ENCODE measurements around the gene CSF1R.
"Not testable (repeated sequence)": the region's sequence is repeated elsewhere in the genome, so short reads cannot be mapped to it uniquely, and the experiment has no call there.

The CSF1R gene

DNA sequence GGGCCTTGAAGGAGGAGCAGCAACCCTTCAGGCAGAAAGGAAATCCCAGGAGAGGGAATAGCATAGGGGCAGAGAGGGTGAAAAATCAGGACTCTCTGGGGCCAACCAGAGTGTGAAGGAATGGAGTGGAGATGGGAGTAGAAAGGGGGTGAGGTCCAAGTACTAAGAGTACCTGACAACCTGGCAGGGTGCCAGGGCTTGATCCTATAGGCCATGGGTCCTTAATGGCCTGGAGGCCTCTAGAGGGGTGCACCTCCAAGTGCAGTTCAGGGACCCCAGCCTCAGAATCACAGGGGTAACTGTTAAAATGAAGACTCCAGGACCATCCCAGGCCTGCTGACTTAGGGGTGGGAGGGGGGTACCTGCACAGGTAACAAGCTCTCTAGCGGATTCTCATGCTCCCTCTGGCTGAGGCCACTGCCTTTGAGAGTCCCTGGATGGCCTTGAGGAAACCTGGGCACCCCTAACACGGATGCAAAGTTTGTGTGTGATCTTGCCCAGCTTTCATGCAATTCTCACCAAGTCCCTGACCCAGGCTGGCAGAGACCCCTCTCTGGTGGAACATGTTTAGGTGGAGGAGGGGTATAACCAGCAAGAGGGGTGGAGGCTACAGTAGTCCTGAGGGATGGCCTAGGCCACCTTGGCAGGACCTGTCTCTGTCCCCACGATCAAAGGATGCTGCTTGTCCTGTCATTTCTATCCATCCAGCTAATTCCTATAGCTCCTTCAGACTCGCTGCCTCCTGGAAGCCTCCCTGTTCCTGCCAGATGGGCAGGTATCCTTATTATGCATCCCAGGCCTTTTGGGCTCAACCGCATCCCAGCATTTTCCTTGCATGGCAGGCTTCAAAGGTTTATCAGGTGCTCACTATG lies 17.6 kb upstream of the CSF1R start:
- DNase-seq (ENCODE audit: low read depth), result no peak

DNA sequence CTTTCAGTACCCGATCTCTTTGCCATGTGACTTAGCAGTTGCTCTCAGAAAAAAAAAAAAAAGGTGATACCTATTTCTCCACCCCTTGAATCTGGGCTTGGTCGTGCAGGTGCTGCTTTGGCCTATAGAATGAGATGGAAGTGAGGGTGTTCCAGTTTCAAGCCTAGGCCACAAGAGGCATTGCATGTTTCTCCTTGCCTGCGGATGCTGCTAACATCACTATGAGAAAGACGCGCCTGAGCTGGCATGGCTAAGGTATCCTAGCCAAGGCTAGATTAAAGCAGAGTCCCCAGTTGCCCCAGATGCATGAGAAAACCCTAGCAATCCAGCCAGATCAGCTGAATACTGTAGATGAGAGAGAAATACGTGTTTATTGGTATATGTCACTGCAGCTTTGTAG lies 14.7 kb upstream of the CSF1R start:
- no peak for DNase-seq (ENCODE audit: low read depth)

- no peak for DNase-seq (ENCODE audit: low read depth)
Measured at GRCh38 chr5:150097152-150097551, 10.8 kb upstream of the CSF1R start.

DNA sequence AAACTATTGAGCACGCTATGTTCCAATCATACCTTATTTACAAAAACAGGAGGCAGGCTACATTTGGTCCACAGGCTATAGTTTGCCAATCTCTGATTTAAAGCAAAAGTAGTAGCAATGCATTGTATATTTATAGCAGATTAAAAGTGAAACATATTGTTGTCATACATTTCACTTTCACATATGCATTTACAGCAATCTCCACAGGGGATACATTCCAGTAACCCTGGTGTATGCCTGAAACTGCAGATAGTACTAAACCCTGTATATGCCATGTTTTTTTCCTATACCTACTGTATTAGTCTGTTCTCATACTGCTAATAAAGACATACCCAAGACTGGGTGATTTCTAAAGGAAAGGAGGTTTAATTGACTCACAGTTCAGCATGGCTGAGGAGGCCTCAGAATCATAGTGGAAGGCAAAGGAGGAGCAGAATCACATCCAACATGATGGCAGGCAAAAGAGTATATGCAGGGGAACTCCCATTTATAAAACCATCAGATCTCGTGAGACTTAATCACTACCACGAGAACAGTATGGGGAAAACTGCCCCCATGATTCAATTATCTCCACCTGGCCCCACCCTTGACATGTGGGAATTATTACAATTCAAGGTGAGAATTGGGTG lies 5.9 kb upstream of the CSF1R start:
- no peak for DNase-seq (ENCODE audit: low read depth)

- no peak for DNase-seq (ENCODE audit: low read depth)
Measured at GRCh38 chr5:150085191-150085912, 1.0 kb downstream of the CSF1R start.

- DNase-seq (ENCODE audit: low read depth), result not testable (repeated sequence)
Measured at GRCh38 chr5:150084754-150085153, 1.6 kb downstream of the CSF1R start.

- DNase-seq (ENCODE audit: low read depth), result no peak
Measured at GRCh38 chr5:150082889-150083288, 3.5 kb downstream of the CSF1R start.

DNA sequence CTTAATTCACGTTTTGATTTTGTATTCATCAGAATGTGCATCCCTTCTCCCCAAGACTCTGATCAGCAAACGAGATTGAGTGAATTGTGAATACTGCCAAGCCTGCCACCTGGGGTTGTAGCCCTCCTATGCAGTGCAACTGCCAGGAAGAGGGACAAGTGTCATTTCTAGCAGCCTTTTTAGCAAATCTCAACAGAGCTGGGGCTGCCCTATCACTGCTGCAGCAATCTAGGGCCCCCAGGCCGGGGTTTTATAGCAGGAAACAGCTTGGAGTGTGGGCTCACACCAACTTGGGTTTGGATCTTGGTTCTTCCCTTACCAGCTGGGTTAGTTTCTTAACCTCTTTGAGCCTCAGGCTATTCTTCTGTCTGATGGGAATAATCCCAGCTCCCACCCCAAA lies 4.0 kb downstream of the CSF1R start:
- no peak for DNase-seq (ENCODE audit: low read depth)

DNA sequence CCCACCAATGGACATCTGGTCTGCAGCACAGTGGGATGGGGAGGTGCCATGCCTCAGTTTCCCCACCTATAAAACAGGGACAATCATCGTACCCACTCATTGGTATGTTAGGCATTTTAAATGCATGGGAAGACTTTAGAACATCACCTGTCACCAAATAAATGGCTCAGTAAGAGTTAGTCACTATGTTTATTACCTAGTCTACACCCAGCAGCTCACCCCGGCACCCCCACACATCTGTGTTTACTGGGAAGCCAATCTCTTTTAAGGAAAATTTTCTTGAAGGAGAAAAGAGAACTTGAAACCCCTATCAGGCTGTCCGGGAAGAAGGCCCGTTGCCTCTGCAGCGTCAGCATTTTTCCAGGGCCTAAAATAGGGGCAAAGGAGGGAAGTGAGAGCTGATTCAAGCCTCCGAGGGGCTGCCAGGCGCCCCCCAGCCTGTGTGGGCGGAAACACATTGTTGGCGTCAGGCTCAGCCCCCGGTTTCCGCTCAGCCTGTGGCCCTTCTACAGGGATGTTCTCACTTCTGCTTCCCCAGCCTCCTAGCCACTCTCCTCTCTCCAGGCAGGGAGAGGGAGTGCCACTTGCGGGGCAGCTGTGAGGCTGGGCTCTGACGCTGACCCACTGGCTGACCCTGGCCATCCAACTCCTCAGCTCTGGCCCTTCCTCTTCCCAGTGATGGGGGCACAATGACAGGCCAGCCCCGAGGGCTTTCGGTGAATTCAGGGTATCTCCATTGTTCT lies 4.6 kb downstream of the CSF1R start:
- no peak for DNase-seq (ENCODE audit: low read depth)

DNA sequence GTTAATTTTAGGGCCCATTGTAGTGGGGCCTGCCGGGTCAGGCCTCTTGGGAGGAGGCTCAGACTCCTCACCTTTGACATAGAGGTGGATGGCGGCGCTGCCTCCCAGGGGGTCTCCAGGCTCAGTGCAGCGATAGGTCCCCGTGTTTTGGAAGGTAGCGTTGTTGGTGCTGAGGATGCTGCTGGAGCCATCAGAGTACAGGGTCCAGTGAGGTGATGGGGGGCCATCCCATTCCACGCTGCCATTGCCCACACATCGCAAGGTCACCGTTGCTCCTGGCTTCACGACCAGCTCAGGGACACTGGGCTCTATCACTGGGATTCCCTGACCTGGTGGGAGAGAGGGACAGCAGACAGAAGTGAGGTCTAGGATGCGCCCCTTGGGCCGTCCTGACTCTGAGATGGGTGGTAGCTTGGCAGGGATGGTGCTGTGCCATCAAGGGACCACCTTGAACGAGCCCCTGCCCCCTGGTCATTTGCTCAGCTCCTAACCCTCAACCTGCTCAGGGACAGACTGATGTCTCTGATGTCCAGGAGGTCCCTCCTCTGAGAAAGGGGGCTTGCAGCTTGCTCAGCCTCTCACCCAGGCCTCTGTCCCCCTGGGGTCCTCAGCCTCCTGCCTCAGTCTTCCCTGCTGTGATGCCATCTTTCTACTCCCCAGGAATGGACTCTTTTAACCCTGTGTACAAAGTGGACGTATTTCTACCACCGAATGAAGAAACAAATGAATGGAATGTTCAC lies 5.5 kb downstream of the CSF1R start:
- no peak for DNase-seq (ENCODE audit: low read depth)

- DNase-seq (ENCODE audit: low read depth), result no peak
Measured at GRCh38 chr5:150079909-150080461, 6.4 kb downstream of the CSF1R start.

- no peak for DNase-seq (ENCODE audit: low read depth)
Measured at GRCh38 chr5:150078802-150079689, 7.3 kb downstream of the CSF1R start.

DNA sequence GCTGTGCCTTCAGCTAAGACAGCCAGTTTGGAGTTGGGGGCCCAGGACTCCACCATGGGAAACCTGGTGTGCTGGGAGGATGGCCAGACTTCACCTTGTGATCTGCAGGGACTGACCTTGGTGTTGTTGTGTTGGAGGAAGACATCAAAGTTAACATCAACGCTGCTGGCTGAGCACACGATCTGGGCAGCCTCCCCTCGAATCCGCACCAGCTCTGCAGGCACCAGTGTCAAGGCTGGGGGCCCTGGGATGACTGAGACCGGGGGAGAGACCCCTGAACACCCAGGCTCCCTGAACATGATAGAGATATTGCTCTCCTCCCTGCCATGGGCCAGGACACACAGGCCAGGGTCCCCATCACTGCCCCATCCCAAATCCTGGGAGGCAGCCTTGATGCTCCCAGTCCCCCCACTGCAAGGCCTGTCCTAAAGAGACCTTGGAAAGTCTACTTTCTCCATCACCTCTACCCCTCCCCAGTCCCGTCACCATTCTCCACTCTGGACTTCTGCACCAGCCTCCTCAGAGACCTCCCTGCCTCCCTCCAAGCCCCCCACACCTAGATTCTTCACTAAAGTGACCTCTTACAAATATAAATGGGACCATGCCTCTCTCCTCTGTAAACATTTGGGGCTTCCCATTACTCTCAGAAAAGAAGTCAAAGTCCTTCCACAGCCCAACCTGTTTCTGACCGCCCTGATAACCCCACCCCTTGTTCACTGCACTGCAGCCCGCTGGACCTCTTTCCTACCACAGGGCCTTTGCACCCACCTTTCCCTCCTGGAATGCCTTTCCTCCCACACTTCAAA lies 8.2 kb downstream of the CSF1R start:
- no peak for DNase-seq (ENCODE audit: low read depth)

DNA sequence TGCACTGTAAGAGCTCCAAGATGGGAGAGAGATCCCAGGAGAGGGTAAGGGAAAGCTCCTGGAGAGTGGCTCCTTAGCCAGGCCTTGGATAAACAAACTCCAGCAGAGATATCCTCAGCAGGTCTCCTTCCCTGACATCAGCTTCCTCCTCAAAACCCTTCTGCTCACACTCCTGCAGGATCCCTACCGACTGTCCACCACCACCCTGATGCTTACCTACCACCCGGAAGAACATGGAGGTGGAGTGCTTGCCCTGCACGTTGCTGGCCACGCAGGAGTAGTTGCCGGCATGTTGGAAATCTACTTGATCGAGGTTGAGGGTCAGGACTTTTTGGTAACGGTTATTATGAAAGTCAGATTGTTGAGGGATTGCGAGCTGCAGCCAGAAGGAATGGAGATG lies 9.3 kb downstream of the CSF1R start:
- no peak for DNase-seq (ENCODE audit: low read depth)

GRCh38 chr5:150075806-150076205 lies 10.5 kb downstream of the CSF1R start:
- DNase-seq (ENCODE audit: low read depth), result no peak

DNA sequence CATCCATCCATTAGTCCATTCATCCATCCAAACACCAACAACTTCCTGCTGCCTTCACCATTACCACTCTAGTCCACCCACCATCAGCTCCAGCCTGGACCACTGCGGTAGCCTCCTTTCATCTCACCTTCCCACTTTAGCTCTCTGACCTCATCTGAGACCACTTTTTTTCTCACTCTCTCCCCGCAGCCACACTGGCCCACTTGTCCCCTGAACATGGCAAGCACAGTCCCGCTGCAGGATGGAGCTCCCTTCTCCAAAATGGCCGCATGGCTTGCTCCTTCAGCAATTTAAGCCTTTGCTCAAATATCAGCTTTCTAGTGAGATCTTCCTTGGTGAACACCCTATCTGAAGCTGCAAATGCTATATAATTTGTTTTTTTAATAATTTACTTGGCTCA lies 11.1 kb downstream of the CSF1R start:
- DNase-seq (ENCODE audit: low read depth), result no peak

DNA sequence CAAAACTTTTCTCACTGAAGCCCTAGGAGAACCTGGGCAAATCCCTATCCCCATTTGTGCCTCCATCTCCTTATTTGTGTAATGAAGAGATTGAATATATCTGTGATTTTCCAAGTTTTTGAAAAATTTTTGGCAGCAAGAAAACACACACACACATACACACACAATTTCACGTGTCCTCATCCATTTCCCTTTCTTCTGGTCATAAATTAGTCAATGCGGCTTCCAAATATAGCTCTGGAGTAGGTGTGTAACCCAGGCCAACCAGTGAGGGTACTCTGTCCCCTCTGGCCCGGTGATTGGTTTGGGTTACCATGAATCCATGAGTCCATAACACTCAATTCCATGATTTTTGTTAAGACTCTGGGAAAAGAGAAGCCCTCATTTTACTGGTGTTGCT lies 12.7 kb downstream of the CSF1R start:
- no peak for DNase-seq (ENCODE audit: low read depth)

- DNase-seq (ENCODE audit: low read depth), result no peak
Measured at GRCh38 chr5:150073086-150073625, 13.2 kb downstream of the CSF1R start.

GRCh38 chr5:150070821-150071220 lies 15.5 kb downstream of the CSF1R start:
- DNase-seq (ENCODE audit: low read depth), result no peak

Measured in GM04504 (cell line).